Measurements from ENCODE around the gene HDC.

DNA sequence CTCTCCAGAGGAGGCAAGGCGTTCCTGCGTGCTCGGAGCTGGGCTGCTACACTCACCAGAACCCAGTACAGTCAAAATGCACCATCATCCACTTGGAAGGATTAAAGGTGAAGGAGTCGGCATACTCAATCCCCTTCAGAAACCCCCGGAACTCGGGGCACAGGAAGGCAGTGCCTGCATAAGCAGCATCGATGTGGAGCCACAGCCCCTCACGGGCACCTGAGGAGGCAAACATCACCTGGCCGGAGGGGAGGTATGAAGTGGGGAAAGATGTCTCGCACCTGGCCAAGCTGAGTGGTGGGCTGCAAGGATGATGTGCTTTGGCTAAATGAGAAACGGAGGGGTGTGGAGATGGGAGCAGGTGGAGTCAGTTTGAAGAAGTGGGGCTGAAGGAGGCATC, 13.0 kb downstream of the HDC start:
- TF ChIP-seq CTCF (IDR thresholded peaks at IDR 0.05): no peak
- no peak for TF ChIP-seq POLR2A (IDR thresholded peaks at IDR 0.05)
- TF ChIP-seq POLR2AphosphoS5 (IDR thresholded peaks at IDR 0.05): no peak
- no peak for TF ChIP-seq EP300 (IDR thresholded peaks at IDR 0.05)

Data from upper lobe of left lung (tissue), 4 donors.